Activated naive CD8-positive, alpha-beta T cell (primary cell): ENCODE data around the gene ZBTB42.

Experiments
- H3K27ac Mint-ChIP-seq: one replicate; pipeline ENCODE4 v1.8.0; 2021; ENCODE audit warnings: mixed read lengths
- H3K27me3 Mint-ChIP-seq: one replicate; pipeline ENCODE4 v1.8.0; 2021; ENCODE audit warnings: mixed read lengths
- H3K36me3 Mint-ChIP-seq: one replicate; pipeline ENCODE4 v1.8.0; 2021; ENCODE audit warnings: mixed read lengths
- H3K4me1 Mint-ChIP-seq: one replicate; pipeline ENCODE4 v1.8.0; 2021; ENCODE audit warnings: low read depth, mixed read lengths
- H3K4me3 Mint-ChIP-seq: one replicate; pipeline ENCODE4 v1.8.0; 2021; ENCODE audit warnings: mild to moderate bottlenecking, mixed read lengths
- H3K9me3 Mint-ChIP-seq: one replicate; pipeline ENCODE4 v1.8.0; 2021; ENCODE audit warnings: low read depth, mixed read lengths

The ZBTB42 gene

GRCh38 chr14:104844306-104845032 is 43.6 kb downstream of the ZBTB42 start:
- no peak overlapping the region for H3K27ac Mint-ChIP-seq
- peaks cover 15% of the 10 kb centered on the region for H3K27me3 Mint-ChIP-seq
- peak overlapping the region; percentile 60 for H3K4me3 Mint-ChIP-seq
- no peaks in the 10 kb centered on the region for H3K9me3 Mint-ChIP-seq
- no peaks in the 10 kb centered on the region for H3K4me1 Mint-ChIP-seq
- no peaks in the 10 kb centered on the region for H3K36me3 Mint-ChIP-seq

GRCh38 chr14:104845033-104845666 is 44.2 kb downstream of the ZBTB42 start:
- Mint-ChIP-seq H3K4me1 (no peaks in the 10 kb centered on the region), H3K9me3 (no peaks in the 10 kb centered on the region), H3K27ac (no peak overlapping the region), H3K27me3 (peaks cover 15% of the 10 kb centered on the region), H3K36me3 (no peaks in the 10 kb centered on the region), H3K4me3 (no peak overlapping the region)

- Mint-ChIP-seq H3K27me3 (peaks cover 15% of the 10 kb centered on the region), H3K27ac (no peak overlapping the region)
Observed at GRCh38 chr14:104845834-104846441, 45.0 kb downstream of the ZBTB42 start.

GRCh38 chr14:104852280-104852663 is 51.4 kb downstream of the ZBTB42 start:
- no peaks in the 10 kb centered on the region for H3K4me1 Mint-ChIP-seq
- peaks cover 4% of the 10 kb centered on the region for H3K27me3 Mint-ChIP-seq
- H3K27ac Mint-ChIP-seq, result no peak overlapping the region
- H3K9me3 Mint-ChIP-seq, result no peaks in the 10 kb centered on the region
- no peaks in the 10 kb centered on the region for H3K36me3 Mint-ChIP-seq
- no peak overlapping the region for H3K4me3 Mint-ChIP-seq

More at GRCh38 chr14:104845834-104846441, 45.0 kb downstream of the ZBTB42 start:
- H3K36me3 Mint-ChIP-seq, result no peaks in the 10 kb centered on the region
- no peak overlapping the region for H3K4me3 Mint-ChIP-seq
- H3K9me3 Mint-ChIP-seq, result no peaks in the 10 kb centered on the region
- H3K4me1 Mint-ChIP-seq, result no peaks in the 10 kb centered on the region
